ENCODE results near the gene UGT1A3.

Gene UGT1A3

DNA sequence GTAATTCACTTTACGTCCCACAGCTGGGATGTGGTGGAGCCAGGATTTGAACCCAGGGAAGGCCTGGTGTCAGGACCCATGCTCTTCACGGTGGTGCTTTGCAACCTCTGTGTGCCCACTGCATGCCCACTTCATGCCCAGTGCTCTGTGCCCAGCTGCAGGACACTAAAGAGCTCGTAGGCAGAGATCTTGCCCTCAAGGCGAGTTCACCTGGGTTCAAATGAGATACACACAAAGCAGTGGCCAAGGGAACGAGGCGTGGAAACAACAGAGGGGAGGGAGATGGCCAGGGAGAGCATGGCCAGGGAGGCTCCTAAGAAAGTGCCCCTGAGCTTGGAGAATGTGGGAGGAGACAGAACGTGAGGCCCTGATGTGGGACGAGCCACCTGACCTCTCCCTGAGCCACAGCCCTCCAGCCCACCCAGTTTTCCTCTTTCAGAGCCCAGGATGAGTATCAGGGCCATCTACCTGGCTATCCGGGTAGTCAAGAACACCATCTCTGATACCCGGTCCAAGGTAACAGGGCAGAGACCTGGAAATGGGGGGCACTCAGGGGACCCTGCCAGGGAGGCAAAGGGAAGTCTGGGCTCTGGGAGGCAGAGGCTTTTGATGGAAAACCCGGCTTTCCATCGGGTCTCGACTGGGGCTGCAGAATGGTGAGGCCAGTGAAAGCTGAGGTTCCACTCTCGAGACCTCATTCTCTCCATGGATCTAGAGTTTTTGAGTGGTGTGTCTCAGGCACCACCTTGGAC lies 69.7 kb downstream of the UGT1A3 start:
- TF ChIP-seq, protein P1, sequence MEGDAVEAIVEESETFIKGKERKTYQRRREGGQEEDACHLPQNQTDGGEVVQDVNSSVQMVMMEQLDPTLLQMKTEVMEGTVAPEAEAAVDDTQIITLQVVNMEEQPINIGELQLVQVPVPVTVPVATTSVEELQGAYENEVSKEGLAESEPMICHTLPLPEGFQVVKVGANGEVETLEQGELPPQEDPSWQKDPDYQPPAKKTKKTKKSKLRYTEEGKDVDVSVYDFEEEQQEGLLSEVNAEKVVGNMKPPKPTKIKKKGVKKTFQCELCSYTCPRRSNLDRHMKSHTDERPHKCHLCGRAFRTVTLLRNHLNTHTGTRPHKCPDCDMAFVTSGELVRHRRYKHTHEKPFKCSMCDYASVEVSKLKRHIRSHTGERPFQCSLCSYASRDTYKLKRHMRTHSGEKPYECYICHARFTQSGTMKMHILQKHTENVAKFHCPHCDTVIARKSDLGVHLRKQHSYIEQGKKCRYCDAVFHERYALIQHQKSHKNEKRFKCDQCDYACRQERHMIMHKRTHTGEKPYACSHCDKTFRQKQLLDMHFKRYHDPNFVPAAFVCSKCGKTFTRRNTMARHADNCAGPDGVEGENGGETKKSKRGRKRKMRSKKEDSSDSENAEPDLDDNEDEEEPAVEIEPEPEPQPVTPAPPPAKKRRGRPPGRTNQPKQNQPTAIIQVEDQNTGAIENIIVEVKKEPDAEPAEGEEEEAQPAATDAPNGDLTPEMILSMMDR (IDR thresholded peaks at IDR 0.05; ENCODE audit: low read depth, low read length), result no peak

DNA sequence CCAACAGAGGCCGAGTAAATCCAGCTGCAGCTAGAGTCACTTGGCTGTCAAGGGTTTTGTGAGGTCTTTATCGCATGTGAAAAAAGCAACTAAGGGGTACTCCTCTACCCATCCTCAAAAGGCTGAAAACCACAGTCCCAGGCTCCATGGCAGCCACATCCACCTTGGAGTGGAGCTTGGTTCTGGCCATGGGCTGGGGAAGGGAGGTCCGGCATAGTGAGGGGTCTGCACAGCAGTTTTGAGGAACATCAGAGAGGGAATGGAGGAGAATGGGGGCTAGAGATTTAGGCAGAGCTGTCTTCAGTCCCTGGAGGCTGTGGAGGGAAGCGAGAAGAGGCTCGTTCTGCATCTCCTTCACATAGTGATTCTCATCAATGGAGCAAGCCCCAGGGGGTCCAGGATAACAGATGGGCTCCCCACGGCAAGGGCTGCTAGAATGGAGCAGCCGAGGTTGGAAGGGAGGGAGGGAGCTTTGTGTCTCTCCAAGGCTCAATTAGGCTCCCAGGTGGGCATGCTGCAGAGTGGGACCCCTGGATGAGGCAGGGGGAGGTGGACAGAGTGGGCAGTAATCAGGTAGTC lies 70.3 kb downstream of the UGT1A3 start:
- TF ChIP-seq, protein P1 (IDR thresholded peaks at IDR 0.05; ENCODE audit: low read depth, low read length), result no peak
- Histone ChIP-seq H3K9me3 (ENCODE audit: severe bottlenecking) (peaks cover 4% of the 10 kb centered on the region), H3K36me3 (no peaks in the 10 kb centered on the region), H3K27me3 (ENCODE audit: insufficient read depth, low read depth, severe bottlenecking) (no peaks in the 10 kb centered on the region), H3K4me3 (ENCODE audit: low read depth, low read length) (no peak overlapping the region), H3K27ac (no peak overlapping the region)
- DNase-seq, result peak; percentile 11

More for the DNA sequence above, 69.7 kb downstream of the UGT1A3 start:
- Histone ChIP-seq H3K27ac (no peak overlapping the region), H3K27me3 (ENCODE audit: insufficient read depth, low read depth, severe bottlenecking) (no peaks in the 10 kb centered on the region), H3K36me3 (no peaks in the 10 kb centered on the region), H3K4me3 (ENCODE audit: low read depth, low read length) (no peak overlapping the region), H3K9me3 (ENCODE audit: severe bottlenecking) (peaks cover 4% of the 10 kb centered on the region)
- DNase-seq, result peak; percentile 1

DNA sequence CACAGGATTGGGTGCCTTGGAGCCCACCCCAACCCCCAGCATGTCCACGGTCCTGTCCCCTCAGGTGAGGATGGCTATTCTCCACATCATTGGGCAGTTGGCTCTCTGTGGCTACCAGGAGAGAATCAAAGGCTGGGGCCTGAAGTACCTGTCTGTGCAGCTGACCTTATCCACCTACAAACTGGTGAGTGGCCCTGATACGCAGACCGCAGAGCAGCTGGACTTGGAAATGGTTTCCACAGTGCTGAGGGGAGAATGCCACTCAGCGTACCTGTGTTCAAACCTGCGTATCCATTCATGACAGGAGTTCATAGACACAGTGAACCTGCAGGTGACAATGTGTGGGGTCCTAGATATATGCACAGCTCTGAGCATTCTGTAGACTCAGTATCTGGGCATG lies 70.9 kb downstream of the UGT1A3 start:
- Histone ChIP-seq H3K9me3 (ENCODE audit: severe bottlenecking) (peaks cover 4% of the 10 kb centered on the region), H3K4me3 (ENCODE audit: low read depth, low read length) (no peak overlapping the region), H3K27ac (no peak overlapping the region), H3K27me3 (ENCODE audit: insufficient read depth, low read depth, severe bottlenecking) (no peaks in the 10 kb centered on the region), H3K36me3 (no peaks in the 10 kb centered on the region)
- TF ChIP-seq, protein P1 (IDR thresholded peaks at IDR 0.05; ENCODE audit: low read depth, low read length), result no peak
- DNase-seq, result no peak

DNA sequence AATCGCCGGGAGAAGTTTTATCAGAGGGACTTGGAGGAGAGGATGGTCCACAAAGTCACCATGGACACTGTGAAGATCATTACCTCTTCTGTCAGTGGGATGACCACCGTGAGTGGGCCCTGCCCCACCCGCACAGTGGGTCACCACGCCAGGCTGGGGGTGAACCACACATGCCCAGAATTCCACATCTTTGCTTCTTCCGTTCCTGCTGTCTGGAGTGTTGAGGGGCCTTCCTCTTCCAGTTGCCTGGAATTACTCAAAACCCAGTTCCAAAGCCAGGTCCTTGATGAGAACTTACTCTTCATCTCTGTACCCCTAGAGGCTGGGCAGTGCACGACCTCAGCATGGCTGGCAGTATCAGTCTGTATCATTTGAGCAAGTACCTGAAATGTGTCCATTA lies 71.4 kb downstream of the UGT1A3 start:
- Histone ChIP-seq H3K9me3 (ENCODE audit: severe bottlenecking) (peaks cover 4% of the 10 kb centered on the region), H3K27ac (no peak overlapping the region), H3K36me3 (no peaks in the 10 kb centered on the region), H3K4me3 (ENCODE audit: low read depth, low read length) (no peak overlapping the region), H3K27me3 (ENCODE audit: insufficient read depth, low read depth, severe bottlenecking) (no peaks in the 10 kb centered on the region)
- DNase-seq, result no peak
- TF ChIP-seq, protein P1 (IDR thresholded peaks at IDR 0.05; ENCODE audit: low read depth, low read length), result no peak

DNA sequence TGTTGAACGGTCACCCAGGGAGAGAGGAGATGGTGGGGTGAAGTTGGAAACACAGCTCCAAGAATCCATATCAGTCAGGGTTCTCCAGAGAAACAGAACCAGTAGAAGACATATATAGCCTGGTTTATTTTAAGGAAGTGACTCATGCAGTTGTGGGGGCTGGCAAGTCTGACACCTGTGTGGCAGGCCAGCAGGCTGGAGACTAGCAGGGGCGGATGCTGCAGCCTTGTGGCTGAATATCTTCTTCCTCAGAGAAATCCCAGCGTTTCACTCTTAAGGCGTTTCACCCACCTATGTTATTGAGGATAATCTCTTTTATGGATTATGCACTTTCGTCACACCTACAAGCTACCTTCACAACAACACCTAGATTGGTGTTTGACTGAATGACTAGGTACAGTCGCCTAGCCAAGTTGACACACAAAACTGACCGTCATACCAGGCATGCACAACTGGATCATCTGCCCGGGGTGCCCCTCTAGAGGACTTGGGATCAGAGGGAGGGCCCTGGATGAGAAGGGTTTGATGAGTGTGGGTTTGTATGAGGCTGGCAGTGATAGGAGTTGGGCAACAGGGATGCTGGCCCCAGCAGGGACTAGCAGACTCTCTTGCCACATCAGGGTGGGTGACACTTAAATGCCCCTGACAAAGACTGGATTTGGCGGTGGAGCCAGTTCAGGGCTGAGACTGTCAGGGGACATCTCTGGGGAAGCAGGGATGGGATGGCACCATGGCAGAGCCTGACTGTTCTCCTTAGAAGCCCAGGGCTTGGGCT lies 72.7 kb downstream of the UGT1A3 start:
- Histone ChIP-seq H3K27ac (no peak overlapping the region), H3K4me3 (ENCODE audit: low read depth, low read length) (no peak overlapping the region), H3K36me3 (no peaks in the 10 kb centered on the region), H3K9me3 (ENCODE audit: severe bottlenecking) (peaks cover 4% of the 10 kb centered on the region), H3K27me3 (ENCODE audit: insufficient read depth, low read depth, severe bottlenecking) (no peaks in the 10 kb centered on the region)
- TF ChIP-seq, protein P1 (IDR thresholded peaks at IDR 0.05; ENCODE audit: low read depth, low read length), result no peak
- peak; percentile 3 for DNase-seq
